CD4-positive, CD25-positive, alpha-beta regulatory T cell (primary cell): ENCODE data around the gene RUVBL1. TPM values are rescaled to one million over a fixed set of nuclear protein-coding genes. Genes with fewer than 3 reads are reported as not detected.

Source experiments
- ATAC-seq, 2 donors: fragments of 150-1000 bp; cut with Tn5 transposase; one replicate each; pipeline ENCODE4 v1.10.0; 2021; ENCODE audit warnings: low read depth in 2 of 2, moderate number of reproducible peaks in 2 of 2, moderate library complexity in 1 of 2
- DNase-seq, 3 donors: peaks; one replicate each; pipeline versions ENCODE4 v3.0.0 to v3.0.0-alpha.2; 2012 to 2022; ENCODE audit warnings: mixed read lengths in 1 of 3
- H3K27ac ChIP-seq: one replicate; pipeline ENCODE4 v1.7.0; 2013; ENCODE audit warnings: mild to moderate bottlenecking, low read length; ENCODE audit not compliant: insufficient read depth, poor library complexity, severe bottlenecking
- H3K27me3 ChIP-seq: one replicate; pipeline ENCODE4 v1.7.0; 2013; ENCODE audit warnings: low read length; ENCODE audit not compliant: control insufficient read depth, insufficient read depth
- H3K36me3 ChIP-seq: one replicate; pipeline ENCODE4 v1.7.0; 2013; ENCODE audit warnings: mild to moderate bottlenecking, low read length, moderate library complexity; ENCODE audit not compliant: control insufficient read depth, insufficient read depth
- H3K4me1 ChIP-seq: 2 replicates; pipeline ENCODE4 v1.7.0; 2013; ENCODE audit warnings: mild to moderate bottlenecking, low read length; ENCODE audit not compliant: insufficient read depth, control insufficient read depth, poor library complexity, severe bottlenecking
- H3K4me3 ChIP-seq: one replicate; pipeline ENCODE4 v1.7.0; 2013; ENCODE audit warnings: low read depth, mild to moderate bottlenecking, low read length, moderate library complexity
- H3K9me3 ChIP-seq, 2 experiments: 1 replicate in 1 of 2; 2 replicates in 1 of 2; pipeline ENCODE4 v1.7.0; 2013; ENCODE audit warnings: low read length in 2 of 2, mild to moderate bottlenecking in 1 of 2, moderate library complexity in 1 of 2; ENCODE audit not compliant: control insufficient read depth in 2 of 2
- H3K27ac Mint-ChIP-seq, 3 donors: one replicate each; pipeline ENCODE4 v1.8.0; 2020 to 2022; ENCODE audit warnings: mild to moderate bottlenecking in 3 of 3, mixed read lengths in 3 of 3, moderate library complexity in 2 of 3
- H3K27me3 Mint-ChIP-seq: one replicate; pipeline ENCODE4 v1.8.0; 2022; ENCODE audit warnings: mild to moderate bottlenecking, mixed read lengths
- H3K36me3 Mint-ChIP-seq: one replicate; pipeline ENCODE4 v1.8.0; 2020; ENCODE audit warnings: mixed read lengths
- H3K4me1 Mint-ChIP-seq, 4 donors: one replicate each; pipeline ENCODE4 v1.8.0; 2020 to 2022; ENCODE audit warnings: mixed read lengths in 4 of 4, mild to moderate bottlenecking in 1 of 4
- H3K4me3 Mint-ChIP-seq, 4 donors: one replicate each; pipeline ENCODE4 v1.8.0; 2020 to 2022; ENCODE audit warnings: mild to moderate bottlenecking in 4 of 4, mixed read lengths in 4 of 4, moderate library complexity in 3 of 4
- H3K9me3 Mint-ChIP-seq, 7 donors: one replicate each; pipeline ENCODE4 v1.8.0; 2020 to 2022; ENCODE audit warnings: mixed read lengths in 7 of 7, mild to moderate bottlenecking in 3 of 7, moderate library complexity in 2 of 7
- polyA plus RNA-seq, 4 donors: library from polyadenylated mRNA; unstranded; fragments of 300-500 nt; fragmentation: Illumina TruSeq; gene quantifications; one replicate each; pipeline ENCODE4 v1.2.3, GENCODE V29; 2021
- total RNA-seq: library from RNA; stranded (reverse); gene quantifications from one replicate; pipeline ENCODE4 v1.2.3, GENCODE V29; 2022

RUVBL1 gene
- total and polyA plus RNA-seq, 5 donors from 2014 or later, result 22.9 to 88.2 (median 78.3) TPM

DNA sequence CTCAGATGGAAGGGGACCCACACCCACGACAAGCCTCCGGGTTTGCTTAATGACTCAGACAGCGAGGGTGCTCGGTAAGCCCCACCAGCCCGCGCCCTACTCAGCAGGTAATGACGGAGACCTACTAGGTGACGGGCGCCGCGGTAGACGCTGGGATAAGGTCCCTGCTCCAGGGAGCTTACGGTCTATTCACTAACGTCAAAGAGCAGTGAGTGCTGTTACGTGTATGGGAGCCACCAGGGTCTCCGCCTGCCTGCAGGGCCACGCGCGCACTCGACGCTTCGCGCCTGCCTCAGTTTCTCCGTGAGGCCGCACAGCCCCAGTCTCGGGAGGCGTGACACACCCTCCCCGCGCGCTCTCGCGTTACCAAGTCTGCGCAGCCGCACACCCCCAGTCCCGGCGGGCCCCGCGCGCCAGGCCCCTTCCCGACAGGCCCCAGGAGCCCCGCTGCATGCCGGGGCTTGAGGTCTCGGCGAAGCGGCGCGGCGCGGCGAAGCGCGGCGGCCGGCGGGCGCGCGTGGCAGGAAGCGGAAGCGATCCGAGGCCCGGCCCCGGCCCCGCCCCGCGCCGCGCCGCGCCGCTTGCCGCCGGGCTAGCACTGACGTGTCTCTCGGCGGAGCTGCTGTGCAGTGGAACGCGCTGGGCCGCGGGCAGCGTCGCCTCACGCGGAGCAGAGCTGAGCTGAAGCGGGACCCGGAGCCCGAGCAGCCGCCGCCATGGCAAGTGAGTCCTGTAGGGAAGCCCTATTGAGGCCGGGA lies 71.6 kb downstream of the RUVBL1 start, which contains the start of gene SEC61A1:
Gene SEC61A1, plus strand, starts transcription at position 601 of the 758 bp plus-strand sequence. Its CDS starts 116 bp downstream, at position 717.
- Histone ChIP-seq H3K4me1 (peaks cover 38% of the 10 kb centered on the region), H3K27me3 (peaks cover 2% of the 10 kb centered on the region), H3K9me3 (no peaks in the 10 kb centered on the region), H3K36me3 (peaks cover 27% of the 10 kb centered on the region), H3K27ac (peak within 1 kb of the TSS; percentile 87), H3K4me3 (peak within 1 kb of the TSS; percentile 97)
- peaks cover 25 to 50% (median 42%) of the 10 kb centered on the region in 4 donors for H3K4me1 Mint-ChIP-seq
- peaks cover 26% of the 10 kb centered on the region for H3K36me3 Mint-ChIP-seq
- H3K27me3 Mint-ChIP-seq, result no peaks in the 10 kb centered on the region
- peak; percentile 92 to 96 (median 95) for DNase-seq
- peak within 1 kb of the TSS; percentile 89 to 97 (median 96) for H3K4me3 Mint-ChIP-seq
- ATAC-seq, result peak; percentile 95 to 96
- no peaks in the 10 kb centered on the region for H3K9me3 Mint-ChIP-seq
- H3K27ac Mint-ChIP-seq, result peak within 1 kb of the TSS; percentile 95 to 97 (median 97)

DNA sequence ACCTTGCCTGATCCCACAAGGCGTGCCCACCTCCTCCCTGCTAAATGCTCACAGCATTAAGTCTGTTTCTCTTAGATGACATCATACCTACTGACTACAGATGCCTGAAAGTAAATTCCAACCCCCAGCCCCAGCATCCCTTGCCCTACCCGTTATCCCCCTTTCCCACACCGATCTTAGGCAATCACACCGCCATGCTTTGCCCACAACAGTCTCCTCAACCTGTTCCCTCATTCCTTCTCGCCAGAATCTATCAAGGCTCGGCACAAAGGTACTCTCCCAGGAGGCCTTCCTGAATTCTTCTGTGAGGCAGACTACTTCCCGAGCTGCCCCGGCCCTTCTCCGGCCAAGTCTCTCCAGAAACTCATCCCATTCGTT lies 72.2 kb downstream of the RUVBL1 start:
- H3K4me3 ChIP-seq, result peak overlapping the region; percentile 81
- no peaks in the 10 kb centered on the region for H3K27me3 Mint-ChIP-seq
- H3K4me3 Mint-ChIP-seq, result peak overlapping the region; percentile 82 to 97 (median 90)
- H3K27ac Mint-ChIP-seq, result peak overlapping the region; percentile 91 to 95 (median 93)
- peak overlapping the region; percentile 70 for H3K27ac ChIP-seq
- no peaks in the 10 kb centered on the region for H3K9me3 Mint-ChIP-seq
- peaks cover 5% of the 10 kb centered on the region for H3K27me3 ChIP-seq
- peaks cover 25 to 48% (median 40%) of the 10 kb centered on the region in 4 donors for H3K4me1 Mint-ChIP-seq
- ATAC-seq, result no peak
- H3K36me3 ChIP-seq, result peaks cover 23% of the 10 kb centered on the region
- H3K9me3 ChIP-seq, result no peaks in the 10 kb centered on the region
- DNase-seq, result peak in 1 of 3 donors; percentile 15
- peaks cover 23% of the 10 kb centered on the region for H3K36me3 Mint-ChIP-seq
- peaks cover 38% of the 10 kb centered on the region for H3K4me1 ChIP-seq

DNA sequence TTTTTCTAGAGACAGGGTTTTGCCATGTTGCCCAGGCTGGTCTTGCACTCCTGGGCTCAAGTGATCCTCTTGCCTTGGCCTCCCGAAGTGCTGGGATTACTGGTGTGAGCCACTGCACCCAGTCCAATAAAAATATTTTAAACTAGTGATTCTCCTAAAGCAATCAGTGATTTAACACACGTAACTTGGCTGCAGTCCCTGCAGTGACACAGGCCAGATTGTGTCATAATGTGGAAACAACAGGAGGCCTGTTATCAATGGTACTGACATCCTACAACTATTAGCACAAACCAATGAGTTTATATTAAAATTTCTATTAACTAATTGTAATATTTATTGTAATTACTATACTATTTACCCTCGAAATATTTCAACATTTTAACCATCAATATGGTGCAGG lies 73.0 kb downstream of the RUVBL1 start:
- Histone ChIP-seq H3K4me3 (no peak overlapping the region), H3K27me3 (peaks cover 5% of the 10 kb centered on the region), H3K36me3 (peaks cover 15% of the 10 kb centered on the region), H3K4me1 (peaks cover 37% of the 10 kb centered on the region), H3K27ac (no peak overlapping the region), H3K9me3 (no peaks in the 10 kb centered on the region)
- Mint-ChIP-seq H3K4me1 (peaks cover 23 to 44% (median 38%) of the 10 kb centered on the region in 4 donors), H3K27ac (peak overlapping the region in 1 of 3 donors; percentile 95), H3K36me3 (peaks cover 20% of the 10 kb centered on the region), H3K9me3 (no peaks in the 10 kb centered on the region), H3K27me3 (peaks cover 7% of the 10 kb centered on the region), H3K4me3 (peak overlapping the region in 3 of 4 donors; percentile 82 to 92 (median 89))
- ATAC-seq (no peak), DNase-seq (no peak)

DNA sequence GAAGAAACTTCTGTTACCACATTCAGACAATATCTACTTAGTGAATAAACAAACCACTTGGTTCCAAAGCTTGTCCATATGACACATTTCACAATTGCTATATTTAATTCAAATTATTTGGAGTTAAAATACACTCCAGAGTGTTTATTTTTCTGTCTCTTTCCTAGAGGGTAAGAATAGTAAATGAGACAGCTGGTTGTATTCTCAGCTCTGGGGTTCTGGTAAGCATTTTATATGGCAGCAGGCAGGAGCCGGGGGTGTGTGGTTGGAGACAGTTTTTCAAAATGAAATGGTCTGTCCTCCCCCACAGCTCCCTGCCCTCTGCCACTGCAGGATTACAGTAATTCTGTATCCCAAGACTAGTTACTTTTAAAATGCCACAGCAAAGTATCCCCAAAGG lies 82.3 kb downstream of the RUVBL1 start:
- peaks cover 0 to 4% (median 0%) of the 10 kb centered on the region in 4 donors for H3K4me1 Mint-ChIP-seq
- H3K27me3 ChIP-seq, result peaks cover 8% of the 10 kb centered on the region
- H3K4me3 ChIP-seq, result no peak overlapping the region
- no peak overlapping the region for H3K27ac Mint-ChIP-seq
- ATAC-seq (no peak), DNase-seq (no peak)
- peaks cover 3% of the 10 kb centered on the region for H3K36me3 Mint-ChIP-seq
- H3K9me3 ChIP-seq, result no peaks in the 10 kb centered on the region
- no peaks in the 10 kb centered on the region for H3K4me1 ChIP-seq
- H3K27ac ChIP-seq, result no peak overlapping the region
- no peaks in the 10 kb centered on the region for H3K9me3 Mint-ChIP-seq
- H3K36me3 ChIP-seq, result no peaks in the 10 kb centered on the region
- H3K27me3 Mint-ChIP-seq, result peaks cover 58% of the 10 kb centered on the region
- no peak overlapping the region for H3K4me3 Mint-ChIP-seq

DNA sequence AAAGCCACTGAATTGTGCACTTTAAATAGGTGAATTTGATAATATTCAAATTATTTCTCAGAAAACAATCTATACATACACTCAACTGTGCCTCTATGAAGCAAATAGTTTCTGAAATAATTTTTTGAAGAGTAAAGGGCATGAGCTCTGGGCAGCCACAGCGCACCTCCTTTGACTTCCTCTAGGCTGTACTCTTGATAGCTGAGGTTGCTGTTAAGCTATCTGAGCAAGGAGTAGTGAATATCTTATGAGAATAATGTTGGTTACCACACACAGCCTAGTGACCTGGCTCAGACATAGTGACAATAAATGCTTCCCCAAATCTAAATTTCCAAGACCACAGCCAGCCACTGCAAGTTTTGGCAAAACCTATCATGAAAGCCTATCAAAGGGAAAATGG lies 83.0 kb downstream of the RUVBL1 start:
- no peak overlapping the region for H3K4me3 Mint-ChIP-seq
- H3K4me1 Mint-ChIP-seq, result peaks cover 0 to under 1% (median 0%) of the 10 kb centered on the region in 4 donors
- no peak overlapping the region for H3K27ac ChIP-seq

DNA sequence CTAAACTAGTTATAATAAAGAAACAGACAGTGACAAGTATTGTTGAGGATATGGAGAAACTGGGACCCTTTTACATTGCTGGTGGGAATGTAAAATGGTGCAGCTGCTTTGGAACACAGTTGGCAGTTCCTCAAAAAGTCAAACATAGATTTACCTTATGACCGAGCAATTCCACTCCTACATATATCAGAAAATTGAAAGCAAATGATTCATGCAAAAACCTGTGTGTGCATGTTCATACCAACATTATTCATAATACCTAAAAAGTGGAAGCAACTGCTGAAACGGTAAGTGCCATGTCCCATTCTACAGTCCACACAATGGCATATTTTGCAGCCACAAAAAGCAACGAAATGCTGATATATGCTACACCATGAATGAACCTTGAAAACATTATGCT lies 83.6 kb downstream of the RUVBL1 start:
- H3K9me3 ChIP-seq, result no peaks in the 10 kb centered on the region
- H3K4me3 ChIP-seq, result no peak overlapping the region
- peaks cover 8% of the 10 kb centered on the region for H3K27me3 ChIP-seq
- Mint-ChIP-seq H3K27me3 (peaks cover 62% of the 10 kb centered on the region), H3K9me3 (no peaks in the 10 kb centered on the region), H3K4me3 (no peak overlapping the region), H3K27ac (no peak overlapping the region), H3K36me3 (peaks cover 3% of the 10 kb centered on the region), H3K4me1 (no peaks in the 10 kb centered on the region)
- no peak overlapping the region for H3K27ac ChIP-seq
- H3K4me1 ChIP-seq, result no peaks in the 10 kb centered on the region
- ATAC-seq (no peak), DNase-seq (no peak)
- H3K36me3 ChIP-seq, result no peaks in the 10 kb centered on the region

More for the DNA sequence above, 83.0 kb downstream of the RUVBL1 start:
- no peak overlapping the region for H3K27ac Mint-ChIP-seq
- peaks cover 3% of the 10 kb centered on the region for H3K36me3 Mint-ChIP-seq
- peaks cover 8% of the 10 kb centered on the region for H3K27me3 ChIP-seq
- H3K4me3 ChIP-seq, result no peak overlapping the region
- ATAC-seq (no peak), DNase-seq (no peak)
- H3K4me1 ChIP-seq, result no peaks in the 10 kb centered on the region
- no peaks in the 10 kb centered on the region for H3K36me3 ChIP-seq
- no peaks in the 10 kb centered on the region for H3K9me3 ChIP-seq
- H3K27me3 Mint-ChIP-seq, result peaks cover 58% of the 10 kb centered on the region
- H3K9me3 Mint-ChIP-seq, result no peaks in the 10 kb centered on the region

DNA sequence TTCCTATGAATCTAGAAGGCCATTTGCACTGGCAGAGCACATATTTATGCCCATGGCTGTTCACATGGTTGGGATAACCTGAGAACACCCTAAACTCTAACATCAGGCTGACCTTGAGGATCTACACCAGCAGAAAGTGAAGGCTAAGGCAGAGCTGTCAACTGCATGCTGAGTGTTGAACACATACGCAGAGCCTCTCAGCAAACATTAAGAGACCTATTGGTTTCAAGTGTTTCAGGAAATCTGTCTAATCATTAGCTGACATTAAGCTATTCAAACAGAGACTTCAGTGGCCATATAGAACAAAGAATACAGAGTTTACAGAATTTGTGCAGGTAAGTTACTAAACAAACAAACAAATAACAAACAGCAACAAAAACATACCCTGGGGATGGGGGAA lies 87.5 kb downstream of the RUVBL1 start:
- Mint-ChIP-seq H3K27me3 (peaks cover 53% of the 10 kb centered on the region), H3K27ac (no peak overlapping the region), H3K9me3 (no peaks in the 10 kb centered on the region), H3K36me3 (no peaks in the 10 kb centered on the region), H3K4me3 (no peak overlapping the region), H3K4me1 (no peaks in the 10 kb centered on the region)
- ATAC-seq (no peak), DNase-seq (no peak)
- Histone ChIP-seq H3K27ac (no peak overlapping the region), H3K4me1 (no peaks in the 10 kb centered on the region), H3K27me3 (peaks cover 3% of the 10 kb centered on the region), H3K9me3 (no peaks in the 10 kb centered on the region), H3K4me3 (no peak overlapping the region), H3K36me3 (no peaks in the 10 kb centered on the region)

DNA sequence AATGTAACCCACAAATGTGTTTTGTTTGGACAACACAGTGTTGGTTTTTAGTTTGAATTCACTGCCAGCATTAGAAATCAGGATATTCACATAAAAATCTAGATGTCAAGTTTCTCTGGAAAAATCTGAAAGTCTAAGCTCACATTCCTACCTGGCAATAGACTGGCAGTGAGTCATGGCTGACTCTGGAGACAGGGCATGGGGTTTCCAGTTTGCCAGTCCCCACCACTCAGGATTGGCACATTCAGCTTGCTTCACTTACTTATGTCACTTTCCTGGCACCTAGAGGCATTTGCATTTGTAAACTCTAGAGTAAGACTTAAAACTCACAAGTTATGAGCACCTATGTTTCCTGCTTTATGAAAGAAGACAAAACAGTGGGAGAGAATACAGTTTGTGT lies 90.5 kb downstream of the RUVBL1 start:
- peaks cover 29% of the 10 kb centered on the region for H3K27me3 Mint-ChIP-seq
- DNase-seq (no peak), ATAC-seq (no peak)
- H3K36me3 Mint-ChIP-seq, result no peaks in the 10 kb centered on the region
- H3K9me3 Mint-ChIP-seq, result no peaks in the 10 kb centered on the region
- Histone ChIP-seq H3K27ac (no peak overlapping the region), H3K4me3 (no peak overlapping the region), H3K27me3 (no peaks in the 10 kb centered on the region), H3K36me3 (no peaks in the 10 kb centered on the region), H3K4me1 (no peaks in the 10 kb centered on the region), H3K9me3 (no peaks in the 10 kb centered on the region)
- no peaks in the 10 kb centered on the region for H3K4me1 Mint-ChIP-seq
- no peak overlapping the region for H3K27ac Mint-ChIP-seq
- no peak overlapping the region for H3K4me3 Mint-ChIP-seq
